Activated T-helper 9 cell treated with anti-CD3 and anti-CD28 coated beads, Interleukin-2, amount 50 U/mL, for 16 hours (primary cell): Measurements from ENCODE around the gene SHMT1.
"Not testable (repeated sequence)": the region's sequence is repeated elsewhere in the genome, so short reads cannot be mapped to it uniquely, and the experiment has no call there.

Experiments used
- DNase-seq: peaks from one replicate; pipeline ENCODE4 v3.0.0-alpha.2; 2020; ENCODE audit warnings: low read depth

The SHMT1 gene

GRCh38 chr17:18378205-18378505, 14.8 kb upstream of the SHMT1 start:
- DNase-seq, result no peak

DNA sequence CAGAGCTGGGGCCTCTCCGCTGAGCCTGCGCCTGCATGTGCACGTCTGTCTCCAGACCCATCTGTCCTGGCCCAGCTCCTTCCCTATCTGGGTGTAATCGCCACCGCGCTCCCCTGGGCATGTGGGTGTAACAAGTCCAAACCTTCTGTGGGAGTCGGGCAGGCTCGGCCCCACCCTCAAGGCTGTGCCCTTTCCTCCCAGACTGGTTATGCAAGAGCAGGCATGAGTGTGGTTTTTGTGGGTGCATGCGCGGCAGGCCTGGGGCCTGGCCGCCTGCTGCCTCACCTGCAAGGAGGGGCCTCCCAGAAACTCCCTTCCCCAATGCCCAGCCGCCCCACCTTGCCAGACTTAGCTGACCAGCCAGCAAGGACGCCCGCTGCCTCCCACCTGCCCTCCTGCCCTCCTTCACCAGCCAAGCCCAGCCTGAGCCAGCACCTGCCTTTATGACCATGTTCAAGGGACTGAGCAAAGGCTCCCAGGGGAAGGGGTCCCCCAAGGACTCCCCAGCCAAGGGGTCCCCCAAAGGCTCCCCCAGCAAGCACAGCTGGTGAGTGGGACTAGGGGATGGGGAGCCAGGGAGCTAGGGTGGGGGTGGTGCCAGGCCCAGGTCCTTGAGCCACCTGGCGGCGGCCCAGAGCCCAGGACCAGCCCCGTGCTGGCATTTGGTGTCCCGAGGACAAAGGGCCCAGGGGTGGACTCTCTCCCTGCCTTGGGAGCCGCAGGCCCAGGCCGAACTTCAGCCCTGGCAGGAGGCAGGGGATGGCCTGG, 14.3 kb upstream of the SHMT1 start, which contains the start of gene EVPLL:
EVPLL (plus strand) TSS at position 342 of the 768 bp plus-strand sequence. CDS start 3,160 bp downstream, outside the sequence.
- DNase-seq, result no peak

DNA sequence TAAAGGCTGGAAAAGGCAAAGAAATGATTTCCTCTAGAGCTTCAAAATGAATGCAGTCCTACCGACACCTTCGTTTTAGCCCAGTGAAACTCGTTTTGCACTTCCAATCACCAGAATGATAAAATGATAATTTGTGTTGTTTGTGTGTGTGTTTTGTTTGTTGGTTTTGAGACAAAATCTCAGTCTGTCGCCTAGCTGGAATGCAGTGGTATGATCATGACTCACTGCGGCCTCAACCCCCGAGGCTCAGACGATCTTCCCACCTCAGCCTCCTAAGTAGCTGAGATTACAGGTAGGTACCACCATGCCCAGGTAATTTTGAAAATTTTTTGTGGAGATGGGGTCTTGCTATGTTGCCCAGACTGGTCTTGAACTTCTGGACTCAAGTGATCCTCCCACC, 10.9 kb upstream of the SHMT1 start:
- DNase-seq, result no peak

- not testable (repeated sequence) for DNase-seq
Measured at GRCh38 chr17:18373181-18373580, 9.8 kb upstream of the SHMT1 start.

DNA sequence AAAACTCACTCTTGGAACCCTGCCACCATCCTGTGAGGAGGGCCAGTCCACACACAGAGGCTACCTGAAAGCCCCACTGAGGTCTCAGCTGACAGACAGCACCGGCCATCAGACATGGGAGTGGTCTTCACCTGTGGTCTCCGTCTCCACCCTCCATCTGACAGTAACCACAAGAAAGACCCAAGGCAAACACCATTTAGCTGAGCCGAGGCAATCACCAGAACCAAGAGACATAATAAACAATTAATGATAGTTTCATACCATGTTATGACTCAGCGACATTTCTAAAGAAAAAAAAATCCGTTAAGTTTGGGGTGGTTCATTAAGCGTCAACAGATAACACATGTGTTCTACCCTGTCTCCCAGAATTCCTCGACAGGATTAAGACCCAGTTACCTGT, 8.1 kb upstream of the SHMT1 start:
- no peak for DNase-seq

- DNase-seq, result no peak
Measured at GRCh38 chr17:18370761-18371160, 7.4 kb upstream of the SHMT1 start.

DNA sequence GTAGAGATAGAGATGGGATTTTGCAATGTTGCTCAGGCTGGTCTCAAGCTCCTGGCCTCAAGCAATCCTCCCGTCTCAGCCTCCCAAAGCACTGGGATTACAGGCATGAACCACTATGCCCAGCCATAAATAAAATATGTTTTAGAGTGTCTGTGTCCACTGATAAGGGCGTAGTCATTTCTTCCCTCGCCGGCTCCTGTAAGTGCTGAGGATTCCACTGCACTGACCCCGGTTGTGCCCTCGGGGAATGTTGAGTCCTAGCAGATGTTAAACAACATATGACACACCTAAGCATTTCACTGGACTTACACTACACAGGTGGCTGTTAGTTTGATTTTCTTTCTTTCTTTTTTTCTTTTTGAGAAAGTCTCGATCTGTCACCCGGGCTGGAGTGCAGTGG, 5.6 kb upstream of the SHMT1 start:
- no peak for DNase-seq

DNA sequence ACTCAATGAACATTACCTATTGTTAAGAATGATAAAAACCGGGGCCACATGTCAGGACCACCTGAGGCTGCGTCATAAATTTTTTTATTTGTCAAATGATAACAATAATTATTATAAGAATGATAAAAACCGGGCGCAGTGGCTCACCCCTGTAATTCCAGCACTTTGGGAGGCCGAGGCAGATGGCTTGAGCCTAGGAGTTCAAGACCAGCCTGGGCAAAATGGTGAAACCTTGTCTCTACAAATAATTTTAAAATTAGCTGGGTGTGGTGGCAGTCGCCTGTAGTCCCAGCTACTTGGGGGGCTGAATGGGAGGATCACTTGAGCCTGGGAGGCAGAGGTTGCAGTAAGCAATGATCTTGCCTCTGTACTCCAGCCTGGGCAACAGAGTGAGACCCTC, 816 bp upstream of the SHMT1 start:
- no peak for DNase-seq

- no peak for DNase-seq
Measured at GRCh38 chr17:18362698-18363100, 651 bp downstream of the SHMT1 start.

GRCh38 chr17:18361837-18362697, 1.3 kb downstream of the SHMT1 start:
- no peak for DNase-seq

DNA sequence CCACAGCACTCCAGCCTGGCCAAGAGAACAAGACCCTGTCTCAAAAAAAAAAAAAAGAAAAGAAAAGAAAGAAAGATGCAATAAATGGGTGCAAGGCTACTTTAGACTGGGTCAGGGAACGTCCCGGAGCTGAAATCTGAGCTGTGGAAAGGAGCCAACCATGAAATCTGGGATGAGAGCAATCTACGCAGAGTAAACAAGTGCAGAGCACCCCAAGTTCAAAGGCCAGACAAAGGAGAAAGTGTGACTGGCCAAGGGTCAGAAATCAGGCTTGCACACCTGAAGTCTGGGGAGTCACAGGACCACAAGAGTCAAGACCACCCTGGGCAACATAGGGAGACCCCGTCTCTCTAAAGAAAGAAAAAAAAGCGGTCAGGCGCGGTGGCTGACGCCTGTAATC, 2.8 kb downstream of the SHMT1 start:
- DNase-seq, result no peak

GRCh38 chr17:18356624-18357023, 6.7 kb downstream of the SHMT1 start:
- no peak for DNase-seq

GRCh38 chr17:18353541-18353940, 9.8 kb downstream of the SHMT1 start:
- DNase-seq, result no peak

DNA sequence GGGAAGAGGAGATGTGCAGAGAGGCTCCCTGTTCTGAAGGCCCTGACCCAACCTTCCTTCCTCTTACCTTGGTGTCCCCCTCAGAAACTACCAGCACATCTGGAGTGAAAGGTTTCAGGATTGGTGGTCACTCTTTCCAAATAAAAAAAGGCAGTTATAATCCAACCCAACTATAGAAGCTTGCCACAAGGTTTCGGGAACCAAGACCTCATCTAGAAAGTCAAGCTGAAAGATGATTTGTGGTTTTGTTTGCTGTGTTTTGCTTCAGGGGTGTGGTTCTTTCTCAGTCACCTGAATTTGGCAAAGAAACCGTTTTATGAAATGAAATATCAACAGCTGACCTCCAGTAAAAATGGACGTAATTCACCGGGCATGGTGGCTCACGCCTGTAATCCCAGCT, 19.3 kb downstream of the SHMT1 start:
- no peak for DNase-seq

DNA sequence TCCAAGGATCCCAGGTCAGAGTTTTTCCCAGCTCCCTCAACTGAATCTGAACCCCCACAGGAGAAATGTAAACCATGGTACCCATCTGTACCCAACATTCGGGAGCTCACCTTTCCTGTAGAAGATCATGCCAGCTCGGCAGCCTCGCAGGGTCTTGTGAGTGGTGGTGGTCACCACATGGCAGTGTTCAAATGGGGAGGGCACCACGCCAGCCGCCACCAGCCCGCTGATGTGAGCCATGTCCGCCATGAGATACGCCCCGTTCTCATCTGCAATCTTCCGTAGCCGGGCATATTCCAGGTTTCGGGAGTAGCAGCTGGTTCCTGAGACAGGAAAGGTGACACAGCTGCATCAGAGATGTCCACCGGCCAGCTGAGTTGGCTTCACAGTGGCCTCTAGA, 23.4 kb downstream of the SHMT1 start:
- DNase-seq, result no peak

GRCh38 chr17:18338158-18338557, 25.2 kb downstream of the SHMT1 start:
- not testable (repeated sequence) for DNase-seq

DNA sequence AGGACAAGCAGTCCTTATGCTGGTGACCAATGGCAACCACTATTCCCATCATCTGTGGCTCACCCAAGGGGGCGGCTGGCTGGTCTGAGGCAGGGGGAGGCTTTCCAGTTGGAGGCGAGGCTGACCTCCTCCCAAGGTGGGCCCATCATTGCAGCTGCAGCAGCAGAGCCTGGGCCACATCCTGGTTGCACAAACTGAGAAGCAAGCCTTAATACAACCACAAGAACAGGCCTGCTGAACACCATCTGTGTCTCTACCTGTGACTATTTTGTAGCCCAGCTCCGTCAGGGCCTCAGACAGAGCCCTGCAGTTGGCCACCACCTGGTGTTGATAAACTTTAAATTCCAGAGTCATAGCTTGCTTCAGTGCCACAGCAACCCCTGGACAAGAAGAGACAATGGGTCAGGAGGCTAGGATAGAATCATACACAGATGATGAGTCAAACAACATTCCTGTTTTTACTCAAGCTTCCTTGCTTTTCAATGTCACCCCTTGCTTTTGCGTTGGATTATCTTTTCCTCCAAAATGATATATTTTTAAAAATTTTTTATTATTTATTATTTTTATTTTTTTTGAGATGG, 30.4 kb downstream of the SHMT1 start:
- no peak for DNase-seq

DNA sequence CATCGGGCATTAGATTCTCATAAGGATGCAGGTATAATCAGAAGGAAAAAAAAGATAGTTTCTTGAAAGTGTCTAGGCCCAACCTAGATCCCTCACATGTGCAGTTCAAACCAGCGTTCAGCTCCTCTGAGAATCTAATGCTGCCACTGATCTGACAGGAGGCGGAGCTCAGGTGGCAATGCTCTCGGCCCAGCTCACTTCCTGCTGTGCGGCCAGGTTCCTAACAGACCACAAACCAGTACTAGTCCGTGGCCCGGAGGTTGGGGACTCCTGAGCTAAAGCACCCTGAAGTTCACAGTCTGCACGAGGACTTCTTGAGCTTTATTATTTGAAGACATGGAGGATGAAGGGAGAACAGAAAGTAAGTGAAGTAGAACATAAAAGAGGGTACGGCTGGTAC, 31.5 kb downstream of the SHMT1 start:
- DNase-seq, result no peak

GRCh38 chr17:18328643-18329204, 34.6 kb downstream of the SHMT1 start:
- no peak for DNase-seq

DNA sequence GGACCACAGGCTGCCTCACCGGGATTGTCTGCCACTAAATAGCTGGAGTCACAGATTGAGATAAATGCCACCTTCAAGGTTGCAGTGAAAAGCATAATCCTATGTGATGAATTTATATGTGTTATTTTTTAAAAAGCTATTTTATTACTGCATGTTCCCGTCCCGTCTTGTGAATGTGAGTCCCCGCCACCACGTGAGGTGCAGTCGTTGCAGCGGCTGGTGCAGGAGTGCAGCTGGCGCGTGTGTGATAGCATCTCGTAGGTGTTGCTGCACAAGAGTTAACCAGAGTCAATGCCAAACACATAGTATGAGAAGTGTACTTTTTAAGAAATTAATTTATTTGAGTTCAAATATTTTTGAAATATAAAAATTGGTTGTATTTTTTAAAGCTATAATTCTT, 35.8 kb downstream of the SHMT1 start:
- no peak for DNase-seq

GRCh38 chr17:18327093-18327492, 36.3 kb downstream of the SHMT1 start:
- no peak for DNase-seq

GRCh38 chr17:18326572-18326971, 36.8 kb downstream of the SHMT1 start:
- DNase-seq, result no peak

- no peak for DNase-seq
Measured at GRCh38 chr17:18326039-18326438, 37.3 kb downstream of the SHMT1 start.
